ENCODE measurements around the gene ZNF276.
"Not testable (repeated sequence)": the region's sequence is repeated elsewhere in the genome, so short reads cannot be mapped to it uniquely, and the experiment has no call there.

Gene ZNF276

GRCh38 chr16:89720813-89721545 is at the start of gene ZNF276, which contains the start of gene VPS9D1:
Gene ZNF276, plus strand, starts transcription at chr16:89721537. Its CDS starts 104 bp downstream, at chr16:89721641.
Gene VPS9D1, minus strand, starts transcription at chr16:89720898. Its CDS starts 37 bp downstream, at chr16:89720861.
- peak; percentile 52 to 83 for DNase-seq

GRCh38 chr16:89671565-89671964 is 49.8 kb upstream of the ZNF276 start:
- not testable (repeated sequence) for DNase-seq

- DNase-seq, result no peak
These were observed 49.0 kb upstream of the ZNF276 start for GRCh38 chr16:89672177-89672941.

GRCh38 chr16:89678258-89678657 is 43.1 kb upstream of the ZNF276 start:
- no peak for DNase-seq

- no peak for DNase-seq
These were observed 35.4 kb upstream of the ZNF276 start for GRCh38 chr16:89685916-89686315.

GRCh38 chr16:89686520-89687091 is 34.7 kb upstream of the ZNF276 start, which contains the start of gene CDK10:
Gene CDK10, plus strand, starts transcription at chr16:89686689. Its CDS starts 22 bp downstream, at chr16:89686711.
- DNase-seq, result peak; percentile 42 to 84

- no peak for DNase-seq
These were observed 34.0 kb upstream of the ZNF276 start for GRCh38 chr16:89687092-89687940.

GRCh38 chr16:89688395-89688794 is 32.9 kb upstream of the ZNF276 start:
- no peak for DNase-seq

- DNase-seq, result no peak
These were observed 32.2 kb upstream of the ZNF276 start for GRCh38 chr16:89689142-89689541.

GRCh38 chr16:89689621-89690020 is 31.7 kb upstream of the ZNF276 start:
- DNase-seq, result not testable (repeated sequence)

GRCh38 chr16:89690392-89690901 is 30.9 kb upstream of the ZNF276 start:
- DNase-seq, result no peak

GRCh38 chr16:89691231-89691985 is 29.9 kb upstream of the ZNF276 start:
- no peak for DNase-seq

GRCh38 chr16:89691986-89692569 is 29.3 kb upstream of the ZNF276 start:
- DNase-seq, result no peak

GRCh38 chr16:89693289-89693731 is 28.0 kb upstream of the ZNF276 start:
- DNase-seq, result no peak

- no peak for DNase-seq
These were observed 27.2 kb upstream of the ZNF276 start for GRCh38 chr16:89693931-89694783.

- not testable (repeated sequence) for DNase-seq
These were observed 26.6 kb upstream of the ZNF276 start for GRCh38 chr16:89694784-89695085.

GRCh38 chr16:89695086-89695874 is 26.1 kb upstream of the ZNF276 start:
- DNase-seq, result no peak

GRCh38 chr16:89695875-89696669 is 25.3 kb upstream of the ZNF276 start:
- no peak for DNase-seq

Measured in hippocampal formation (tissue), 2 donors.